ENCODE data around the gene GREM2.

The GREM2 gene

DNA sequence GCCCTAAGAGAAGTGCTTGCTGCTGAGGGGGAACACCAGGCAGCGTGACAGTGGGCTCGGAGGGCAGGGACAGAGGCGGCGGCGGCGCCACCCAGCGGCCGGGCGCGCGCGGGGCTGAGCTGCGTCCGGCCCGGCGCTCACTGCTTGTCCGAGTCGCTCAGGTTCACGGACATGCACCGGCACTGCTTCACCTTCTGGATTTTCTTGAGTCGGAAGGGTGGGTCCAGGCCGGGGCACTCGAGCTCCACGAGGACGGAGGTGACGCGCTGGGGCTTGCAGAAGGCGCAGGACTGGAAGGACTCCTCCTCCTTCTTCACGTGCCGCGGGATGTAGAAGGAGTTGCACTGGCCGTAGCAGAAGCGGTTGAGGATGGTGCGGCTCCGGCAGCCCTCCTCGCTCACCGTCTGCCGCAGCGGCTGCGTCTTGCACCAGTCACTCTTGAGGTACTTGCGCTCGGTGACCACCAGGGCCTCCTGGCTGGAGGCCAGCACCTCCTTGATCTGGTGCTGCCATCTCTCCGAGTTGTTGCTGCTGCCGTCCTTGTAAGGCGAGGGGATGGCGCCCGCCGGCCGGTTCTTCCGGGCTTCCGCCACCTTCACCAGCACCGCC, 119.0 kb downstream of the GREM2 start:
- no peak for DNase-seq (ENCODE audit: low read depth)
- TF ChIP-seq, protein P1, sequence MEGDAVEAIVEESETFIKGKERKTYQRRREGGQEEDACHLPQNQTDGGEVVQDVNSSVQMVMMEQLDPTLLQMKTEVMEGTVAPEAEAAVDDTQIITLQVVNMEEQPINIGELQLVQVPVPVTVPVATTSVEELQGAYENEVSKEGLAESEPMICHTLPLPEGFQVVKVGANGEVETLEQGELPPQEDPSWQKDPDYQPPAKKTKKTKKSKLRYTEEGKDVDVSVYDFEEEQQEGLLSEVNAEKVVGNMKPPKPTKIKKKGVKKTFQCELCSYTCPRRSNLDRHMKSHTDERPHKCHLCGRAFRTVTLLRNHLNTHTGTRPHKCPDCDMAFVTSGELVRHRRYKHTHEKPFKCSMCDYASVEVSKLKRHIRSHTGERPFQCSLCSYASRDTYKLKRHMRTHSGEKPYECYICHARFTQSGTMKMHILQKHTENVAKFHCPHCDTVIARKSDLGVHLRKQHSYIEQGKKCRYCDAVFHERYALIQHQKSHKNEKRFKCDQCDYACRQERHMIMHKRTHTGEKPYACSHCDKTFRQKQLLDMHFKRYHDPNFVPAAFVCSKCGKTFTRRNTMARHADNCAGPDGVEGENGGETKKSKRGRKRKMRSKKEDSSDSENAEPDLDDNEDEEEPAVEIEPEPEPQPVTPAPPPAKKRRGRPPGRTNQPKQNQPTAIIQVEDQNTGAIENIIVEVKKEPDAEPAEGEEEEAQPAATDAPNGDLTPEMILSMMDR (IDR thresholded peaks at IDR 0.05; ENCODE audit: low read depth, low read length) = no peak
- TF ChIP-seq MYC (IDR thresholded peaks at IDR 0.05; ENCODE audit: low read depth, low read length) = no peak
- H3K4me3 ChIP-seq (ENCODE audit: low read depth, low read length) = no peak overlapping the region

DNA sequence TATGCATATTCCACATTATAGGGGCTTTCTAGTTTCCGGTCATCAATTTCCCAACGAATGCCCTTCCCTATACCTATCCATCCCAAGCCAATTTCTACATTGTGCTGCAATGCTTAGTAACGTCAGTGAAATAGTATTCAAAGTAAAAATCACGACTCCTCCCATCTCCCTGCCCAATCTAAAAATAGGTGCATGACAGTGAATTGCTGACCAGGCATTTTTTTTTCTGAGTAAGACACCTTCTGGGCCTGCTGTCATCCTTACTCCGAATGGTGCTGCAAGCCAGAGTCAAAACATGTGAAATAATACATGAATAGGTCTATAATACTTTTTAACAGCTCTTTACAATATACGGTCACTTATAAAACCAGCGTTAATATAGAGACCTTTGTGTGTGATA, 120.2 kb downstream of the GREM2 start:
- no peak overlapping the region for H3K4me3 ChIP-seq (ENCODE audit: low read depth, low read length)
- no peak for DNase-seq (ENCODE audit: low read depth)
- TF ChIP-seq MYC (IDR thresholded peaks at IDR 0.05; ENCODE audit: low read depth, low read length) (no peak), POLR2A (IDR thresholded peaks at IDR 0.05; ENCODE audit: extremely low read depth, insufficient read length) (no peak)
- TF ChIP-seq, protein P2, sequence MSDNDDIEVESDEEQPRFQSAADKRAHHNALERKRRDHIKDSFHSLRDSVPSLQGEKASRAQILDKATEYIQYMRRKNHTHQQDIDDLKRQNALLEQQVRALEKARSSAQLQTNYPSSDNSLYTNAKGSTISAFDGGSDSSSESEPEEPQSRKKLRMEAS (IDR thresholded peaks at IDR 0.05; ENCODE audit: low read depth, low read length) = no peak
- TF ChIP-seq, protein P1 (IDR thresholded peaks at IDR 0.05; ENCODE audit: low read depth, low read length) = no peak

DNA sequence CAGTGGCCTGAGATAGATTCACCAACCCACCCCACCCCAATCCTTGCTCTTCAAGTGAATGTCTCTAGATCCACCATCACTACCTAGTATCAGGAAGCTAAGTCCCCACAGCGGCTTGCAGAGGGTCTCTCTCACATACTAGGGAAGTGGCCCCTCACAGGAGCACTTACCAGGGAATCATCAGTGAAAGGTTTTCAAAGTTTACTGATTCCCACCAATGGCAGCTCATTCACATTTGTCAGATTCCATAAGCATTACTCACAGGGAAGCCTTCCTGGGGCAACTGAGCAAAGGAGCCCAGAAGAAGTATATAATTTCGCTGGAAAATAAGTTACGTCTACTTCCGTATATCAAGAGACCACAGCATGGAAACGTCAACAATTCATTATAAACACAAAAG, 120.8 kb downstream of the GREM2 start:
- DNase-seq (ENCODE audit: low read depth) = no peak
- no peak for TF ChIP-seq POLR2A (IDR thresholded peaks at IDR 0.05; ENCODE audit: extremely low read depth, insufficient read length)
- no peak for TF ChIP-seq MYC (IDR thresholded peaks at IDR 0.05; ENCODE audit: low read depth, low read length)
- TF ChIP-seq, protein P1 (IDR thresholded peaks at IDR 0.05; ENCODE audit: low read depth, low read length) = no peak
- TF ChIP-seq, protein P2 (IDR thresholded peaks at IDR 0.05; ENCODE audit: low read depth, low read length) = no peak
- H3K4me3 ChIP-seq (ENCODE audit: low read depth, low read length) = no peak overlapping the region

DNA sequence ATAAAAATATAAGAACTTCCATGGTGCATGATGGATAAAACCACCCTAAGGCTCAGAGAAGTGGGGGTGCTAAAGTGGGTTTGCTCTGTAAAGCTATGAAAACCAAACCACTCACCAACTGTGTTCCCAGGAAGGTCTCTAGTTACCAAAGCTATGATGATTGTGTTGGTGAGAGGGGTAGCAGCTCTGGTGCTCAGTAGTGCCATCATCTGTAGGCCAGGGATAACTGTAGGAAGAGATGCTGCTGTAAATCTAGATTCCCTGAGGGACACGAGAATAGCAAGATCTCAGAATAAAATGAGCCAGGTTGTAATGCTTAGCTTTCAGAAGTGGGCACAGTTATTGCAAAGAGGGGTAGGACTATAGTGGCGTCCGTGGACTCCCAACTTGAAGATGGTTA, 124.5 kb downstream of the GREM2 start:
- no peak for DNase-seq (ENCODE audit: low read depth)

DNA sequence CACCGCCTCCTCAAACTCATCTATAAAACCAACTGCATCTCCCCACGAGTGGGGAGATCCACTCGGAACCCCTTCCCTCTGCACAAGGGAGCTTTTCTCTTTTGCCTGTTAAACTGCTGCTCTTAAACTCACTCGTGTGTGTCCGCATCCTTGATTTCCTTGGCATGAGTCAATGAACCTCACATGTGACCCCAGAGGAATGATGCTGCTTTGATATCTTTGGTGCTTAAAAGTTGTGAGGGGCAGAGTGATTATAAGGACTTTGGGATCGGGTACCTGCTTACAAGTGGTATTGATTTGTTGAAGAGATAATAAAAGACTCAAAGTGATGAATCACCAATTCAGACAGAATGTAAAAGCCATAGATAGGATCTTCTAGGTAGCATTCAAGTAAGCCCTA, 125.3 kb downstream of the GREM2 start:
- TF ChIP-seq, protein P1 (IDR thresholded peaks at IDR 0.05; ENCODE audit: low read depth, low read length) = no peak
- no peak for TF ChIP-seq POLR2A (IDR thresholded peaks at IDR 0.05; ENCODE audit: extremely low read depth, insufficient read length)
- no peak for TF ChIP-seq MYC (IDR thresholded peaks at IDR 0.05; ENCODE audit: low read depth, low read length)
- TF ChIP-seq, protein P2 (IDR thresholded peaks at IDR 0.05; ENCODE audit: low read depth, low read length) = no peak
- no peak for DNase-seq (ENCODE audit: low read depth)
- no peak overlapping the region for H3K4me3 ChIP-seq (ENCODE audit: low read depth, low read length)

More for the DNA sequence above, 124.5 kb downstream of the GREM2 start:
- no peak overlapping the region for H3K4me3 ChIP-seq (ENCODE audit: low read depth, low read length)
- TF ChIP-seq, protein P1 (IDR thresholded peaks at IDR 0.05; ENCODE audit: low read depth, low read length) = no peak
- TF ChIP-seq, protein P2 (IDR thresholded peaks at IDR 0.05; ENCODE audit: low read depth, low read length) = no peak
- no peak for TF ChIP-seq POLR2A (IDR thresholded peaks at IDR 0.05; ENCODE audit: extremely low read depth, insufficient read length)
